ENCODE data around the gene SAE1.
A peak's percentile ranks its signal among the peaks of the same experiment; 100 is the strongest.
"Not testable (repeated sequence)": the region's sequence is repeated elsewhere in the genome, so short reads cannot be mapped to it uniquely, and the experiment has no call there.

Gene SAE1

DNA sequence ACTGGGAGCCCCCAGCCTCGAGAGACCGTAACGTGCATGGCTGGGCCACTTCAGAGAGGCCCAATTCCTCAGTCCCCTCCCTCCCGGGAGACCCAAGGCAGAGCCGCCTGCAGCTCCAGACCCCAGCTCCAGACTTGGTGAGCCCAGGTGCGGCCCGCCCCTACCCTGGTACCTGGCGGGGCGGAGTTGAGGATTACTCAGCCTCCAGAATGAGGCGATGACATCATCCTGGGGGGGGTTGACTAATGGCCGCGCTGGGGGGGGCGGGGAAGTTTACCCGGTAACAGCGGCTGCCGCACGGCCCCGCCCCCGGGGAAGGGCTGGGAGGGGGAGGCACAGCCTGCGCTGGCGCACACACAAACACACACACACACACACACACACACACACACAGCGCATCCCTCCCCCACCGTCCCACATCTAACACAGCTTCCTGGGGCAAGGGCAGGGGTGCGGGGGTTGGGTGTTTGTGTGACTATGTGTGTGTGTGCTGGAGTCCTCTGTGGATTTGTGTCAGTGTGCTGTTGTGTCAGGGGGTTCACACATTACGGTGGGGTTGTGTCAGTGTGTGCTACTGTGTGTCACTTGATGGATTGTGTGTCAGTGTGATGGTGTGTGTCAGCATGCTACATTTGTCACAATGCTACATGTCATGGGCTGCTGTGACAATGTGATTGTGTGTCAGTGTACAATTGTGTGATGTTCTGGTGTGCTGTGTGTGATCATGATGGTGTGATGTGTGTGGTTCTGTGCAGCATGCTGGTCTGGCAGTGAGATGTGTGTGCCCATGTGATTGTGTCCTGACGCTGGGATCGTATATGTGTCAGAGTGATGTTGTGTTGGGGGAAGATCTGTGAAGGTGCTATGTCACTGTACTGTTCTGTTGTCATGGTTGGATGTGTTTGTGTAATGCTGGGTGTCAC is 110.6 kb downstream of the SAE1 start:
- peaks cover 12% of the 10 kb centered on the region for H3K4me1 Mint-ChIP-seq
- TF ChIP-seq, protein P1, sequence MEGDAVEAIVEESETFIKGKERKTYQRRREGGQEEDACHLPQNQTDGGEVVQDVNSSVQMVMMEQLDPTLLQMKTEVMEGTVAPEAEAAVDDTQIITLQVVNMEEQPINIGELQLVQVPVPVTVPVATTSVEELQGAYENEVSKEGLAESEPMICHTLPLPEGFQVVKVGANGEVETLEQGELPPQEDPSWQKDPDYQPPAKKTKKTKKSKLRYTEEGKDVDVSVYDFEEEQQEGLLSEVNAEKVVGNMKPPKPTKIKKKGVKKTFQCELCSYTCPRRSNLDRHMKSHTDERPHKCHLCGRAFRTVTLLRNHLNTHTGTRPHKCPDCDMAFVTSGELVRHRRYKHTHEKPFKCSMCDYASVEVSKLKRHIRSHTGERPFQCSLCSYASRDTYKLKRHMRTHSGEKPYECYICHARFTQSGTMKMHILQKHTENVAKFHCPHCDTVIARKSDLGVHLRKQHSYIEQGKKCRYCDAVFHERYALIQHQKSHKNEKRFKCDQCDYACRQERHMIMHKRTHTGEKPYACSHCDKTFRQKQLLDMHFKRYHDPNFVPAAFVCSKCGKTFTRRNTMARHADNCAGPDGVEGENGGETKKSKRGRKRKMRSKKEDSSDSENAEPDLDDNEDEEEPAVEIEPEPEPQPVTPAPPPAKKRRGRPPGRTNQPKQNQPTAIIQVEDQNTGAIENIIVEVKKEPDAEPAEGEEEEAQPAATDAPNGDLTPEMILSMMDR (IDR thresholded peaks at IDR 0.05; ENCODE audit: unreplicated experiment in 3 of 3): no peak
- no peaks in the 10 kb centered on the region for H3K9me3 Mint-ChIP-seq
- no peak overlapping the region for H3K27ac Mint-ChIP-seq
- no peaks in the 10 kb centered on the region for H3K36me3 Mint-ChIP-seq (ENCODE audit: low read depth)
- peak overlapping the region in 1 of 3 experiments; percentile 53 for H3K4me3 Mint-ChIP-seq
- H3K27me3 Mint-ChIP-seq (ENCODE audit: low read depth): peaks cover 23% of the 10 kb centered on the region

DNA sequence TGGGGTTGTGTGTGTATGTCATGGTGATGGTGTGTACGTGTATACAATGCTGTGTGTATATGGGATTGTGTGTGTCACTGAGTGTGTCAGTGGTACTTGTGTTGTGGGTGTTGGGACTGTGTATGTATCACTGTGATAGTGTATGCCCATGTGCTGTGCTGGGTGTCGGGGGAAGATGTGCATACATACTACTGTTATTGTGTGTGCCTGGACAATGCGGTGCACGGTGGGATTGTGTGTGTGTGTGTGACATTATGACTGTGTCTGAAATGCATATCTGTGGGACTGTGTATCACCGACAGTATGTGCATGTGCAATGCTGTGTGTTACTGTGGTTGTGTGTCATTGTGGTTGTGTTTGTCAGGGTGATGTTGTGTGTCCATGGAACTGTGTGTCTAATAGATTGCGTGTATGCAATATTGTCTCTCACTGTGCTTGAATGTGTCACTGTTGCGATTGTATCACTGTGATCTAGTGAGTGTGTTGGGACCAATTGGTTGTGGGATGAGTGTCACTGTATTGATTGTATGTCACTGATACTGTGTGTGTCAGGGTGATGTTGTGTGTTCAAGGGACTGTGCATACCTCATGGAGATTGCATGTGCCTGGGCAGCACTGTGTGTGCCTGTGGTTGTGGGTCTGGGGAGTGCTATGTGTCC is 111.4 kb downstream of the SAE1 start:
- peaks cover 12% of the 10 kb centered on the region for H3K4me1 Mint-ChIP-seq
- TF ChIP-seq, protein P1 (IDR thresholded peaks at IDR 0.05; ENCODE audit: unreplicated experiment in 3 of 3): no peak
- no peaks in the 10 kb centered on the region for H3K9me3 Mint-ChIP-seq
- no peaks in the 10 kb centered on the region for H3K36me3 Mint-ChIP-seq (ENCODE audit: low read depth)
- no peak overlapping the region for H3K27ac Mint-ChIP-seq
- no peak overlapping the region for H3K4me3 Mint-ChIP-seq
- H3K27me3 Mint-ChIP-seq (ENCODE audit: low read depth): peaks cover 22% of the 10 kb centered on the region

DNA sequence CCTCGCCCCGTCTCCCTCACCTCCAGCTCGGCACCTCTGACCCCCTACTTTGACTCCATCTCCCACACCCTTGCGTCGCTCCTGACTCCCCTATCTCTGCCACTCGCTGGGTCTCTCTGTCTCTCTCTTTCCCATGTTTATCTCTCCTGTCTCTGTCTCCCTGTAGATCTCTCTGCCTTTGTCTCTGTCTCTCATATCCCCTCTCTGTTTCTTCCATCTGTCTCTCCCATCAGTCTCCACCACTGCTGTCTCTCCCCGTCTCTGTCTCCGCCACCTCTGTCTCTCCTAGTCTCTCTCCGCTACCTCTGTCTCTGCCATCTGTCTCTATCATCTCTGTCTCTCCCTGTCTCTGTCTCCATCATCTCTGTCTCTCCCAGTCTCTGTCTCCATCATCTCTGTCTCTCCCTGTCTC is 112.7 kb downstream of the SAE1 start:
- peak overlapping the region; percentile 73 to 83 (median 75) for H3K4me3 Mint-ChIP-seq
- TF ChIP-seq, protein P1 (IDR thresholded peaks at IDR 0.05; ENCODE audit: unreplicated experiment in 3 of 3): no peak
- no peaks in the 10 kb centered on the region for H3K9me3 Mint-ChIP-seq
- H3K36me3 Mint-ChIP-seq (ENCODE audit: low read depth): no peaks in the 10 kb centered on the region
- H3K4me1 Mint-ChIP-seq: peaks cover 17% of the 10 kb centered on the region
- H3K27me3 Mint-ChIP-seq (ENCODE audit: low read depth): peaks cover 28% of the 10 kb centered on the region
- H3K27ac Mint-ChIP-seq: peak overlapping the region; percentile 19 to 76 (median 21)

DNA sequence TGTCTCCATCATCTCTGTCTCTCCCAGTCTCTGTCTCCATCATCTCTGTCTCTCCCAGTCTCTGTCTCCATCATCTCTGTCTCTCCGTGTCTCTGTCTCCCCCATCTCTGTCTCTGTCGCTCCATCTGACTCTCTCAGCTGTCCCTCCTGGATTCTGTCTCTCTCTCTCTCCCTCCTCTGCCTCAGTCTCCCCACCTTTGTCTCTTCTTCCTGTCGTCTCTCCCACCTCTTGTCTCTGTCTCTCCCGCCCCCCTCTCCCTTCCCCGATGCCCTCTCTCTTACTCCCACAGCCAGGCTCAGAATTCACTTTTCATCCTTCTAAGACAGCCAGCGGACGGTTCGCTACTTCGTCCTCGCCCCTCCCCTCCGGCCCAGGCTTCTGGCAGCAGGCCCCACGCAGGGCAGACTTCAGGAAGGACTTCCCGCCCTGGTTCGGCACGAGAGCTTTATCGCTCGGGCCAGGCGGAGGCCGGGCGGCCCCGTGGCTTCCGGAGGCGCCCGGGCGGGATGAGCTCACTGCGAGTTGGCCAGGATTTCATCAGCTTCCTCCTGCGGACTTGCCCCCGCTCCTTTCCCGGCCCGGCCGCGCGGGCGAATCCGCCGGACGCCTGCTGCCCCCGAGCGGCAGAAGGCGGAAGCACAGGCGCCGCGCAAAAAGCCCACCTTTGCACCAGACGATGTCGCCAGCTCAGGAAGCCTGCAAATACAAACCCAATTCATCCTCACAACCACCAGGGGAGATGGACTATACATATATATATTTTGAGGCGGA is 113.3 kb downstream of the SAE1 start:
- Mint-ChIP-seq H3K4me3 (peak overlapping the region; percentile 73 to 83 (median 75)), H3K9me3 (no peaks in the 10 kb centered on the region), H3K27me3 (ENCODE audit: low read depth) (peaks cover 22% of the 10 kb centered on the region), H3K4me1 (peaks cover 15% of the 10 kb centered on the region), H3K36me3 (ENCODE audit: low read depth) (no peaks in the 10 kb centered on the region), H3K27ac (peak overlapping the region; percentile 19 to 81 (median 21))
- TF ChIP-seq, protein P1 (IDR thresholded peaks at IDR 0.05; ENCODE audit: unreplicated experiment in 3 of 3): peak; percentile 99

DNA sequence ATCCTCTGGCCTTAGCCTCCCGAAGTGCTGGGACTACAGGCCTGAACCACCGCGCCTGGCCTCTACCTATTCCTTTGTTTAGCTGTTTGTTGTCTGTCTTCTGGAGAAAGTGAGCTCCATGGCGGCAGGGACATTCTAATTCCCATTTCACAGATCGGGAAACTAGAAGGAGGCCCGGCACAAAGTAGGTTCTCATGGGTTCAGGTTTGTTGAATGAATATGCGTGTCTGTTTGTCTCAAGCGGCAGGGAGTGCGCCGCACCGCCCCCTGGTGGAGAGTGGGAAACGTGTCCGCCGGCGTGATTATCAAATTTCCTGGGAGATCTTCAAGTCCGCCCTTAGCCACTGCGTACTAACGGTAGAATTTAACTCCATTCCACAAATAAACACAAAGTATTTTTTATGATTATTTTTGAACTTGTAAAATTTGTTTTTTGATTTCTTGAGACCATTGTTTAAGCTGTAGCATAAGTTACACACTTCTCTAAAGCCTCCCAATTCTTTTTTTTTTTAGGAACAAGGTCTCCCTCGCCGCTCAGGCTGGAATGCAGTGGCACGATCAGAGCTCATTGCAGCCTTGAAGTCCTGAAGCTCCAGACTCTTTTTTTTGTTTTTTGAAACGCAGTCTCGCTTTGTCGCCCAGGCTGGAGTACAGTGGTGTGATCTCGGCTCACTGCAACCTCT is 116.8 kb downstream of the SAE1 start:
- peaks cover 10% of the 10 kb centered on the region for H3K4me1 Mint-ChIP-seq
- peak overlapping the region in 2 of 3 experiments; percentile 6 to 57 for H3K27ac Mint-ChIP-seq
- TF ChIP-seq, protein P1 (IDR thresholded peaks at IDR 0.05; ENCODE audit: unreplicated experiment in 3 of 3): peak; percentile 90 to 93 (median 92)
- no peaks in the 10 kb centered on the region for H3K36me3 Mint-ChIP-seq (ENCODE audit: low read depth)
- peak overlapping the region in 1 of 3 experiments; percentile 44 for H3K4me3 Mint-ChIP-seq
- peaks cover 19% of the 10 kb centered on the region for H3K27me3 Mint-ChIP-seq (ENCODE audit: low read depth)
- no peaks in the 10 kb centered on the region for H3K9me3 Mint-ChIP-seq

DNA sequence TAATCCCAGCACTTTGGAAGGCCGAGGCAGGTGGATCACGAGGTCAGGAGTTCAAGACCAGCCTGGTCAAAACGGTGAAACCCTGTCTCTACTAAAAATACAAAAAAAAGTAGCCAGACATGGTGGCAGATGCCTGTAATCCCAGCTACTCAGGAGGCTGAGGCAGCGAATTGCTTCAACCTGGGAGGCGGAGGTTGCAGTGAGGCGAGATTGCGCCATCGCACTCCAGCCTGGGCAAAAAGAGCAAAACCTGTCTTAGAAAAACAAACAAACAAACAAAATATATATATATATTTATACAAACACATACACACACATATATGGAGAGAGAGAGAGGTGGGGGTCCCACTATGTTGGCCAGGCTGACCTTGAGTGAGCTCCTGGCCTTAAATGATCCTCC is 122.4 kb downstream of the SAE1 start:
- Mint-ChIP-seq H3K27ac (peak overlapping the region in 1 of 3 experiments; percentile 68), H3K4me3 (peak overlapping the region in 1 of 3 experiments; percentile 43)
- not testable (repeated sequence) for H3K36me3 Mint-ChIP-seq (ENCODE audit: low read depth); H3K4me1 Mint-ChIP-seq; H3K9me3 Mint-ChIP-seq; H3K27me3 Mint-ChIP-seq (ENCODE audit: low read depth)

Data from nephron (organoid).